ENCODE measurements around the gene PPP1R3A. TPM values are rescaled to one million over a fixed set of nuclear protein-coding genes. Genes with fewer than 3 reads are reported as not detected.

PPP1R3A gene
- total RNA-seq, 2 experiments from 2014 or later, result not detected

- ChIA-PET CTCF (no interaction called here), POLR2A (no interaction called here)
- DNase-seq (no peak), ATAC-seq (no peak)
- Mint-ChIP-seq H3K27me3 (no peaks in the 10 kb centered on the region), H3K27ac (no peak overlapping the region), H3K36me3 (ENCODE audit: low read depth) (no peaks in the 10 kb centered on the region), H3K4me1 (no peaks in the 10 kb centered on the region), H3K9me3 (ENCODE audit: low read depth) (peaks cover 11% of the 10 kb centered on the region), H3K4me3 (no peak overlapping the region)
- intact Hi-C loops (cut with DNase I, micrococcal nuclease), result no loop called here
Measured at GRCh38 chr7:113875224-113875623, 43.6 kb downstream of the PPP1R3A start.

DNA sequence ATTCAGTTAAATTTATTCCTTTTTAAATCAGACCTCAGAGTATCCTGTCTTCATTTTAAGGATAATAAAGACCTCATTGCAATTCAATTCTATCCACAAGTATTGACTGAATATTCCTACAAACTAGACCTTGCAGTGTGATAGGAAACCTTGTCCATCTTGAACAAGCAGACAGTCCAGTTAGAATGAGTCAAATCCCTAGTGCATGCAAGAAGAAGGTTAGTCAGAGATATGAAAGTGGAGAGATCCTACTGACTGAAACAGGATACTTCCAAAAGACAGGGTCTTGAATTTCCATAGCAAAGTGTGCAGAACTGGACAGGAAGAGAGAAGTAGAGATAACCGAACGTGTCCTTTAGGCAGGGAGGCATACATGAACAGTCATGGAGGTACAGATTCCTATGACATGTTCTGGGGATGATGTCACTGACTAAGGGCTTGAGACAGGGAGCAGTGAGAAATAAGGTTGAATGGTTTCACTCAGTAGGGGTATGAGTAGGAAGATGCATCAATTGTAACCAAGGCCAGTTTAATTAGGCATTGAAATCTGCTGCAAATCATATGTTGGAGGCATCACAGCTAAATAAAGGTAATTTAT lies 45.2 kb downstream of the PPP1R3A start:
- ChIA-PET POLR2A (no interaction called here), CTCF (no interaction called here)
- Mint-ChIP-seq H3K27ac (no peak overlapping the region), H3K4me1 (no peaks in the 10 kb centered on the region), H3K9me3 (ENCODE audit: low read depth) (peaks cover 4% of the 10 kb centered on the region), H3K4me3 (no peak overlapping the region), H3K36me3 (ENCODE audit: low read depth) (no peaks in the 10 kb centered on the region), H3K27me3 (no peaks in the 10 kb centered on the region)
- ATAC-seq (no peak), DNase-seq (no peak)
- intact Hi-C loops (cut with DNase I, micrococcal nuclease), result no loop called here

- ChIA-PET POLR2A (no interaction called here), CTCF (no interaction called here)
- Mint-ChIP-seq H3K27me3 (no peaks in the 10 kb centered on the region), H3K4me1 (no peaks in the 10 kb centered on the region), H3K27ac (no peak overlapping the region), H3K4me3 (no peak overlapping the region), H3K9me3 (ENCODE audit: low read depth) (peaks cover 4% of the 10 kb centered on the region), H3K36me3 (ENCODE audit: low read depth) (no peaks in the 10 kb centered on the region)
- intact Hi-C loops (cut with DNase I, micrococcal nuclease), result no loop called here
- DNase-seq (no peak), ATAC-seq (no peak)
Measured at GRCh38 chr7:113872981-113873380, 45.8 kb downstream of the PPP1R3A start.

DNA sequence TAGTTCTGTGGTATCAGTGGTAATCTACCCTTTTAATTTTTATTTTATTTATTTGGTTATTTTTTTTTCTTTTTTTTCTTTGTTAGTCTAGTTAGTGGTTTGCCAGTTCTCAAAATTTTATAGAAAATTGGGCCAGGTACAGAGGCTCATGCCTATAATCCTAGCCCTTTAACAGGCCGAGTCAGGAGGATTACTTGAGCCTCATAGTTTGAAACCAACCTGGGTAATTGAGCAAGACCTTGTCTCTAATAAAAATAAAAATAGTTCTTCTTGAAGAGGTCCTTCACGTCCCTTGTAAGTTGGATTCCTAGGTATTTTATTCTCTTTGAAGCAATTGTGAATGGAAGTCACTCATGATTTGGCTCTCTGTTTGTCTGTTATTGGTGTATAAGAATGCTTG lies 51.5 kb downstream of the PPP1R3A start:
- no peaks in the 10 kb centered on the region for H3K36me3 Mint-ChIP-seq (ENCODE audit: low read depth)
- H3K27ac Mint-ChIP-seq, result no peak overlapping the region
- intact Hi-C loops (cut with DNase I, micrococcal nuclease), result no loop called here
- ATAC-seq (no peak), DNase-seq (no peak)
- H3K9me3 Mint-ChIP-seq (ENCODE audit: low read depth), result peaks cover 4% of the 10 kb centered on the region
- no peaks in the 10 kb centered on the region for H3K4me1 Mint-ChIP-seq
- H3K27me3 Mint-ChIP-seq, result no peaks in the 10 kb centered on the region
- CTCF ChIA-PET, result no interaction called here
- no peak overlapping the region for H3K4me3 Mint-ChIP-seq
- POLR2A ChIA-PET, result no interaction called here

GRCh38 chr7:113856010-113856409 lies 62.8 kb downstream of the PPP1R3A start:
- ChIA-PET CTCF (interaction anchor here (0.6 kb wide), 1 partner anchor 226 kb away, joined by 3 read pairs; no protein-coding TSS in a partner anchor), POLR2A (no interaction called here)
- Mint-ChIP-seq H3K4me1 (no peaks in the 10 kb centered on the region), H3K27me3 (no peaks in the 10 kb centered on the region), H3K27ac (no peak overlapping the region), H3K36me3 (ENCODE audit: low read depth) (no peaks in the 10 kb centered on the region), H3K4me3 (no peak overlapping the region), H3K9me3 (ENCODE audit: low read depth) (no peaks in the 10 kb centered on the region)
- DNase-seq (no peak), ATAC-seq (no peak)
- intact Hi-C loops (cut with DNase I, micrococcal nuclease), result no loop called here

DNA sequence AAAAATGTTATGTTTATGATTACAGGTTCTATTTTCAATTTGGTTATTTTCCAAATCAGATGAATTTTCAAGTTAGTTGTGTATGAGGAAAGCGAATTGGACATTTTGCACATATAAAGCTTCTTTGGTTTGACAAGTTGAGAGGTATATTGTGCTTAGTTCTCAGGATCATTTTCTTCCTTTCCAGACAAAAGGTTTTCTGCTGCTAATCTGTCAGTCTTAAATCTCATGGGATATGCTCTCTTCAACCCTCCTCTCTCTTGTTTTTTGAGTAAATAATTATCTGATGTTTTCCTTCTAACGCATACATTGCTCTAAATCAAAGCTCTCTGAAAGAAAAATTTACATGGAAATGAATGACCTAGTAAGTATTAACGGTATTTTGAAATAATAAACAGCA lies 77.9 kb downstream of the PPP1R3A start:
- Mint-ChIP-seq H3K27me3 (no peaks in the 10 kb centered on the region), H3K4me3 (no peak overlapping the region), H3K36me3 (ENCODE audit: low read depth) (no peaks in the 10 kb centered on the region), H3K4me1 (no peaks in the 10 kb centered on the region), H3K27ac (no peak overlapping the region), H3K9me3 (ENCODE audit: low read depth) (no peaks in the 10 kb centered on the region)
- no peak for DNase-seq
- intact Hi-C loops (cut with DNase I, micrococcal nuclease), result no loop called here
- no peak for ATAC-seq
- POLR2A ChIA-PET, result no interaction called here
- CTCF ChIA-PET, result no interaction called here

GRCh38 chr7:113835367-113835766 lies 83.4 kb downstream of the PPP1R3A start:
- Mint-ChIP-seq H3K4me3 (no peak overlapping the region), H3K4me1 (no peaks in the 10 kb centered on the region), H3K27me3 (no peaks in the 10 kb centered on the region), H3K9me3 (ENCODE audit: low read depth) (no peaks in the 10 kb centered on the region), H3K36me3 (ENCODE audit: low read depth) (no peaks in the 10 kb centered on the region), H3K27ac (no peak overlapping the region)
- CTCF ChIA-PET, result no interaction called here
- no peak for ATAC-seq
- POLR2A ChIA-PET, result no interaction called here
- no peak for DNase-seq
- intact Hi-C loops (cut with DNase I, micrococcal nuclease), result no loop called here

DNA sequence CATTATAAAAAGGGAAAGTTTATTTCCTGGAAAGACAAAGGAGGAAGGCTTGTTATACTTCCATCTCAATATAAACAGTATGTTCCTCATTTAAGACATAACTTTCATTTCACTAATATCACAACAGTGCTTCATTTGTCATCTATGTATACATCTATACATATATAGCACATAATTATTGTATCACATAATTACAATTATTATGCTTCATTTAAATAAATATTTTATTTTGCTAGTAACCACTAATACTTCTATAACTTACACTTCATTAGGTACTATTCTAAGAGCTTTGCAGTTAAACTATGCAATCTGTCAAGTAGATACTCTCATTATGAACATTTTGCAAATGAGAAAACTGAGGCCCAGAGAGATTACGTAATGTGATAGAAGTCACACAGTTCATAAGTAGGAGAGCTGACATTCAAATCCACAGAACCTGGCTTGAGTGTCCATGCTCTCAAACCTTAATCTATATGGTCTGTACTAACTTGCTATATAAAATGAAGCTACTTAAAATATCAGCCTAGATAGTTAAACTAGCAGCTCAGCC lies 86.5 kb downstream of the PPP1R3A start:
- no peak for ATAC-seq
- no peaks in the 10 kb centered on the region for H3K27me3 Mint-ChIP-seq
- no peak overlapping the region for H3K4me3 Mint-ChIP-seq
- H3K36me3 Mint-ChIP-seq (ENCODE audit: low read depth), result no peaks in the 10 kb centered on the region
- H3K9me3 Mint-ChIP-seq (ENCODE audit: low read depth), result no peaks in the 10 kb centered on the region
- POLR2A ChIA-PET, result no interaction called here
- no peaks in the 10 kb centered on the region for H3K4me1 Mint-ChIP-seq
- H3K27ac Mint-ChIP-seq, result no peak overlapping the region
- CTCF ChIA-PET, result no interaction called here
- DNase-seq, result no peak
- intact Hi-C loops (cut with DNase I, micrococcal nuclease), result no loop called here

GRCh38 chr7:113831556-113831955 lies 87.3 kb downstream of the PPP1R3A start:
- H3K9me3 Mint-ChIP-seq (ENCODE audit: low read depth), result no peaks in the 10 kb centered on the region
- no peak overlapping the region for H3K27ac Mint-ChIP-seq
- H3K4me1 Mint-ChIP-seq, result no peaks in the 10 kb centered on the region
- H3K27me3 Mint-ChIP-seq, result no peaks in the 10 kb centered on the region
- H3K36me3 Mint-ChIP-seq (ENCODE audit: low read depth), result no peaks in the 10 kb centered on the region
- DNase-seq (no peak), ATAC-seq (no peak)
- ChIA-PET CTCF (no interaction called here), POLR2A (no interaction called here)
- intact Hi-C loops (cut with DNase I, micrococcal nuclease), result no loop called here
- no peak overlapping the region for H3K4me3 Mint-ChIP-seq

DNA sequence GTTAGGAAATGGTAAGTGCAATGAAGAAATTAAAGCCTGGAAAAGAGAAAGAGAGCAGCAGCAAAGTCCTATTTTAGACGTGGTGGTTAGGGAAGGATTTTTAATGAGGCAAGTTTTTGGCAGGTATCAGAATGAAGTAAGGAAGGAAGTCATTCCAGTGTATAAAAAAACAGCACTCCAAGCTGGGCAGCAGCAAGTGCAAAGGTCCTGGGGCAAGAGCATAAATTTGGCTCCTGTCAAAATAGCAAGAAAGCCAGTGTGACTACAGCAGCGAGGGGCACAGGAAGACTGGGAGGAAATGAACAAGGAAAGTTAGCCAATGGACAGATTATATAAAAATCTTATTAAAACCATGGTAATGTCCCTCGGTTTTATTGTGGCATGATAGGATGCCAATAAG lies 90.2 kb downstream of the PPP1R3A start:
- no peak overlapping the region for H3K4me3 Mint-ChIP-seq
- POLR2A ChIA-PET, result no interaction called here

More for the DNA sequence above, 90.2 kb downstream of the PPP1R3A start:
- CTCF ChIA-PET, result no interaction called here
- intact Hi-C loops (cut with DNase I, micrococcal nuclease), result no loop called here
- no peak for DNase-seq
- Mint-ChIP-seq H3K27me3 (no peaks in the 10 kb centered on the region), H3K9me3 (ENCODE audit: low read depth) (no peaks in the 10 kb centered on the region), H3K4me1 (no peaks in the 10 kb centered on the region), H3K27ac (no peak overlapping the region), H3K36me3 (ENCODE audit: low read depth) (no peaks in the 10 kb centered on the region)
- ATAC-seq, result no peak
